Superior temporal gyrus (tissue), 1 donor: ENCODE results near the gene URI1.
"Not testable (repeated sequence)": the region's sequence is repeated elsewhere in the genome, so short reads cannot be mapped to it uniquely, and the experiment has no call there.

ENCODE experiments used
- DNase-seq: peaks from one replicate; pipeline ENCODE4 v3.0.0-alpha.2; 2016; ENCODE audit errors: extremely low spot score

URI1 gene

GRCh38 chr19:30023330-30023729, 81.3 kb downstream of the URI1 start:
- no peak for DNase-seq

GRCh38 chr19:30024091-30024490, 82.1 kb downstream of the URI1 start:
- DNase-seq = no peak

- DNase-seq = no peak
Observed at GRCh38 chr19:30026933-30027332, 84.9 kb downstream of the URI1 start.

DNA sequence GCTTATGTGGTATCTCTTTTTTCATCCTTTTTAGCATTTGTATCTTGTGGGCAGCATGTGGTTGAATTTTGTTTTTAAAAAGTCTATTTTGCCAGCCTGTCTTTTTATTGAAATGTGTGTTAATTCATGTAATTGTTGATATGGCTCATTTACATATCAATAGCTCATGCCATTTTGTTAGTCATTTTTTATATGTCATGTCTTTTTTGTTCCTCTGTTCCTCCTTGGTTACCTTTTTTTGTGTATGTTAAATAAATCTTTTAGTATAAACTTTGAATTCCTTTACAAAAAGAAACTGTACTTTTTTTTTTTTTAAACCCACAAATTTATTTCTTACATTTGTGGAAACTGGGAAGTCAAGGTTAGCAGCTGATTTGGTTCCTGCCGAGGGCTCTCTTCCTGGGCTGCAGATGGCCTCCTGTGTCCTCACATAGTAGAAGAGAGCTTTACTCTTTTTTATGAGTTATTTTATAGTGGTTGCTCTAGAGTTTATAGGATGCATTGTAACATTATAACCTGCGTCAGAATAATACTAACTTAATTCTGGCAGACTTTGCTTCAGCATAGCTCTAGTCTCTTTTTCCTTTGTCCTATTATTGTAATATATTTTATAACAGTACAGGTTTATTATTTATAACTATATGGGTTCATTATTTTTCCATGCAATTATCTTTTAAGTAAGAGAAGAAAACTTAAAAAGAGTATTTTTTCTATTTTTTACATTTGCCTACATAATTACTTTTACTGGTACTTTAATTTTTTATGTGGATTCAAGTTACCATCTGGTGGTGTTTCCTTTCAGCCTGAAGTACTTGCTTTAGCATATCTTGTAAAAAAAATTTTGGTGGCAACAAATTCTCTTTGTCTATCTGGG, 86.3 kb downstream of the URI1 start:
- DNase-seq = no peak

GRCh38 chr19:30028992-30029343, 86.9 kb downstream of the URI1 start:
- no peak for DNase-seq

GRCh38 chr19:30029721-30030510, 87.9 kb downstream of the URI1 start:
- DNase-seq = no peak

DNA sequence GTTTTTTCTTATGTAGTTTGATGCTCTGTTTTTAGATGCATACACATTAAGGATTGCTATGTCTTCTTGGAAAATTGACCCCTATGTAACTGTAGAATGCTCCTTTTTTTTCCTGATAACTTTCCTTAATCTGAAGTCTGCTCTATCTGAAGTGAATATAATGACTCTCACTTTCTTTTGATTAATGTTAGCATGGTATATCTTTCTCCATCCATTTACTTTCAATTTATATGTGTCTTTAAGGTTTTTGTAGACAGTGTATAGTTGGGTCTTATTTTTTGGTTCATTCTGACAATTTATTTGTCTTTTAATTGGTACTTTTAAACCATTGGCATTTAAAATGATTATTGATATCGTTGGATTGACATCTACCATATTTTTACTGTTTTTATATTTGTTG, 92.3 kb downstream of the URI1 start:
- no peak for DNase-seq

DNA sequence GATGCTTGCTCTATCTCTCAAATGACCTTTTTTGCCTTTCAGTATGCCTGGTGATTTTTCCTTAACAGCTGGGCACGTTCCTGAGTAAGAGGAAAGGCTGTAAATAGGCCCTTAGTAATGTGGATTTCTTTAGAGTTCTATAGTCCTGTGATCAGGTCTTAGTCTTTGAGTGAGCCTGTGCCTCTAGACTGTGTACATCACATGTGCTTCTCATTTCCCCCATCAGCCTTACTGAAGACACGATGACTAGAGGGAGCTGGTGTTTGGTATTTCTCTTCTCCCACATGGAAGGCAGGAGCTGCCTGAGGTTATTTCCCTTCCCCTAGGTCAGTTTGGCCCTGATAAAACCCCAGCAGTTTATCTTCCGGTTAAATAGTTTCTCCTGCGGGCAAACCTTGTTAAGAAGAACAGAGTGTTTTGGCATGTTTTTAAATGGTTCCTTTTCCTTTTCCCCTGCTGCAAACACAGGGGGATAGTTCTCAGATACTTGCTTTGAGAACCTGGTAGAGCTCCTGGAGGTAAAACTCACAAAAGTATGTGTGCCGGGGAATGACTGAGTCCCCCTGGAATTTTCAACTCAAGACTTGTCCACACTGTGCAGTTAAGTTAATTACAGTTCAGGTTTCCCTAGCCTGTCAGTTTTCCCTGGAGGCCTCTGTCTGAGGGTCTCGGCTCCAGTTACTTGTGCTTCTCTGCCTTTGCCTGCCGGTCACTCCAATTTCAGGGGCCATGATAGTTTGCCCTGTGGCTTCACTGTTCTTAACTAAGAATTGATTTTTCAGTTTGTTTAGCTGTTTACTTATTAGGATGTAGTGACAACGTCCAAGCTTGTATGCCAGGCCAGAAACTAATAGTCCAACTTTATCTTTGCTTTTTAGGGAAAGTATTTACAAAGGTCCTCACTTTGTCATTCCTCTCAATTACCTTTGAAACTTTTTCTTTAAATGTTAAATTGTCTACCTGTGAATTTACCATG, 94.4 kb downstream of the URI1 start:
- DNase-seq = no peak

DNA sequence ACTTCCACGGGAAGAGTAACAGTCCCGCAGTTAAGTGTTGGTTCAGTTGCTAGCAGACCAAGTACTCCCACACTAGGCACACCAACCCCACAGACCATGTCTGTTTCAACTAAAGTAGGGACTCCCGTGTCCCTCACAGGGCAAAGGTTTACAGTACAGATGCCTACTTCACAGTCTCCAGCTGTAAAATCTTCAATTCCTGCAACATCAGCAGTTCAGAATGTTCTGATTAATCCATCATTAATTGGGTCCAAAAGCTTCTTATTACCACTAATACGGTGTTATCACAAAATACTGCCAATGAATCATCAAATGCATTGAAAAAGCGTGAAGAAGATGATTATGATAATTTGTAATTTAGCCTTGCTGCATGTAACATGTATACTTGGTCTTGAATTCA, 95.8 kb downstream of the URI1 start:
- DNase-seq = no peak

- not testable (repeated sequence) for DNase-seq
Observed at GRCh38 chr19:30041931-30042330, 99.9 kb downstream of the URI1 start.

GRCh38 chr19:30043008-30043407, 101.0 kb downstream of the URI1 start:
- not testable (repeated sequence) for DNase-seq

- DNase-seq = no peak
Observed at GRCh38 chr19:30044273-30045248, 102.5 kb downstream of the URI1 start.

- peak; percentile 73 for DNase-seq
Observed at GRCh38 chr19:30046522-30046921, 104.5 kb downstream of the URI1 start.

DNA sequence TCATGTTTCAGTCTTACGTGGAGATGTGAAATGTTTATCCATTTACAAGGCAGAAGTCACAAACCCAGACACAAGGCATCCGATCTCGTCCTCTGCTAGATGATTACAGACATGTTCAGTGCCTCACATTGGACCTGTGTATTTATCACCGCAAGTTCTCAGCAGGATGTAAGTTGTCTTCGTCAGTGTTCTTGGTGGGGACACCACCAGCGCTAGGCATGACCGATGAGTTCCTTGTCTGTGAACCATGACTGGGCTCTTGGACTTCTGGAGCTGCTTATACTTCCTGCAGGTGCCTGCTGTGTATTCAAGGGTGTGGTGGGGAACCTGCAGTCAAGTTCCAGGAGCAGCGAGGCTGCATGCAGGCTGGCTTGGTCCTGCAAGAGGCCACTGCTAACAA, 105.4 kb downstream of the URI1 start:
- DNase-seq = peak; percentile 48

GRCh38 chr19:30049226-30049625, 107.2 kb downstream of the URI1 start:
- peak; percentile 91 for DNase-seq

GRCh38 chr19:30049846-30050667, 108.0 kb downstream of the URI1 start:
- no peak for DNase-seq

GRCh38 chr19:30052122-30053075, 110.4 kb downstream of the URI1 start:
- no peak for DNase-seq

- no peak for DNase-seq
Observed at GRCh38 chr19:30053558-30053957, 111.5 kb downstream of the URI1 start.

DNA sequence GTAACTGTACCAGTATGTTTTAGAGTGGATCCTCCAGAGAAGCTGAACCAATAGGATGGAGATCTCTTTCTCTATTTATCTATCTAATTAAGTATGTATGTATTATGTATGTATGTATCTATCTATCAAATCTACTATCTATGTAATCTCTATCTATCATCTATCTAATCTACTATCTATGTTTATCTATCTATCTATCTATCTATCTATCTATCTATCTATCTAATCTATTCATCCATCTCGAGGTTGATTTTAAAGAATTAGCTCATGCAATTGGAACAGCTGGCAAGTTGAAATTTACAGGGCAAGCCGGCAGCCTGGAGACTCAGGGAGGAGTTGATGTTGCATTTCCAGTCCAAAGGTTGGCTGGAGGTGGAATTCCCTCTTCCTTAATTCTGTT, 112.2 kb downstream of the URI1 start:
- DNase-seq = no peak
